H1 (cell line): ENCODE measurements around the gene KCNH8. TPM values are rescaled to one million over a fixed set of nuclear protein-coding genes. Genes with fewer than 3 reads are reported as not detected.

Experiments used
- JUN ChIP-seq: IDR thresholded peaks from 2 replicates; pipeline ENCODE4 v1.6.1; 2011; ENCODE audit warnings: low read depth, mild to moderate bottlenecking, improper control_type of control experiment, low read length
- MAFK ChIP-seq: IDR thresholded peaks from 2 replicates; pipeline ENCODE4 v1.6.1; 2012; ENCODE audit warnings: low read depth, mild to moderate bottlenecking, improper control_type of control experiment, low read length
- polyA plus RNA-seq, 7 experiments: library from polyadenylated mRNA; depleted of rRNA in 3 of 7; stranded (reverse) in 5 of 7; unstranded in 2 of 7; fragments of >200 nt in 5 of 7; fragments of 200-250 nt in 2 of 7; gene quantifications; 1 replicate in 5 of 7; 2 replicates in 1 of 7; 4 replicates in 1 of 7; pipeline versions ENCODE4 v1.2.1 to v1.2.3, GENCODE V29; 2011 to 2013; ENCODE audit warnings: missing spikeins in 2 of 7, mixed read lengths in 2 of 7
- total RNA-seq: library from RNA; stranded (reverse); fragmentation: NEBNext Ultra II Directional; extraction: Animal tissue kit (Norgen Biotek cat#: 25700); gene quantifications from 2 replicates; pipeline ENCODE4 v1.2.1, GENCODE V29; 2021

The KCNH8 gene
- total and polyA plus RNA-seq, 2 of the 8 experiments (the other 6 are each of a cell fraction or from before 2014, with no cell fraction given): 2.2 to 2.4 TPM

DNA sequence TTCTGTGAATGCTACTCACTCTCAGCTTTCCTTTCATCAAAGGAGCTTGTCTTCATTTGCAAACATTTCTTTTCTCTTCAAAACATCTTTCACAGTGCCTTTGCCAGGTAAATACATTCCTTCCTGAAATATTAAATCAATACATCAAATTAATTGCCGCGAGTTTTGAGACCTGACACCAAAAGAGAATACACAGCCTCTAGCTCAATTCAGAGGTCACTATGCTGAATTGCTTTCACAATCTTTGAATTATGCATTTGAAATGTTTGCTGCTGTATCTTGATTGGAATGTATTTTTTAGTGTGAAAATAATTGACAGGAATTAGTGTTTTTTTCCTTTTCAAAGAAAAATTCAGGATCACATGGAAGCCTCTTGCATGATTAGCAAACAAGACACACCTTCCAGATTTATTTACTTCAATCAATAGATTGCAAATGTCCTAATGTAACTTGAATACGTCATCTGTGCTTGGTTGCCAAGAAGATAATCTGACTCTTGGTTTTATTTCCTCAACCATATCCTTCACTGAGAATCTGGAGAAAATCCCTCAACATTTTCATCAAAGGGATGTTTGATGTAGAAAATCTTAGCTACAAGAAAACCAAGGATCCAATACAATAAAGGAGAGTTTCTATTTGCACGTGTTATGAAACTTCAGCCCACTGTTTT, 83.6 kb downstream of the KCNH8 start (continued):
- TF ChIP-seq MAFK: no peak
- no peak for TF ChIP-seq JUN
- TF ChIP-seq, all 59 proteins: peak for 0
